Measurements from ENCODE around the gene FHDC1. TPM values are rescaled to one million over a fixed set of nuclear protein-coding genes. Genes with fewer than 3 reads are reported as not detected.

FHDC1 gene
- total RNA-seq, 2 donors from 2014 or later: 0.99 to 3.9 TPM

DNA sequence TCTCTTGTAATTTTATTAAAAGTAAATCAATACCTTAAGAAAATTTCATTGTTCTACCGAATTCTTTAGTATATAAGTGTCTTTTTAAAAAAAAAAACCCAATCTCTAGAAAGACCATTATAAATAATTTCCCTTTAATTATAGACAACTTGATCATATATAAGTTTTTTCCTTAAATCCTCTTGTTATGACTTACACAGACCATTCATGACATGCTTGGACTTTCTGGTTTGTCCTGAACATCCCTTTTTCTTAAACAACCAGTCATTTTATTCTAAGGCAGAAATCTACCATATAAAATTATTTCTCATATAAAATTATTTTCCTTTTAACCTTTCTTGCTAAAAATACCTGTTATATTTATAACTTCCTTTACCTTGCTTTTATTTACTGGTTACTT lies 15.4 kb upstream of the FHDC1 start:
- 44 to 54% methylated on average over 1 of the region's 1 CpG for WGBS, 2 donors
- DNase-seq (no peak), ATAC-seq (no peak)
- Histone ChIP-seq H3K27ac (no peak overlapping the region), H3K27me3 (no peaks in the 10 kb centered on the region), H3K4me1 (no peaks in the 10 kb centered on the region), H3K9me3 (no peaks in the 10 kb centered on the region), H3K4me3 (no peak overlapping the region), H3K36me3 (replicated peaks in 1 of 2; ENCODE audit: insufficient read depth in 1 of 2, low read depth in 2 of 2) (no peaks in the 10 kb centered on the region)
- no peak for TF ChIP-seq CTCF (IDR thresholded peaks at IDR 0.05)
- TF ChIP-seq POLR2A (IDR thresholded peaks at IDR 0.05): no peak
- intact Hi-C loops (cut with DNase I): no loop called here

DNA sequence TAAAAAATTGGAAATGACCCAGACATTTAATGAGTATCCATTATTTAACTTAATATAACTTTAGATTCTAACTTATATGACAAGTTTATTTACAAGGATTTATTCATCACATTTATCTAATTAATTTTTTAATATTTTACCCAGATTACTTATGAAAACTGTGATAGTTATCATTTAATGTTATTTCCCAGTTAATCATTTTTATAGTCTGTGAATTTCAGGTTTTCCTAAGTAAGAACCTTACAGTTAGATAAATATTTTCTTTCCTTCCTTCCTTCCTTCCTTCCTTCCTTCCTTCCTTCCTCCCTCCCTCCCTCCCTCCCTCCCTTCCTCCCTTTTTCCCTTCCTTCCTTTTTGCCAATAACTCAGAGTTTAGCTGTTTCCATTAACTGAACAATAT lies 14.8 kb upstream of the FHDC1 start:
- Histone ChIP-seq H3K9me3 (no peaks in the 10 kb centered on the region), H3K27me3 (no peaks in the 10 kb centered on the region), H3K36me3 (replicated peaks in 1 of 2; ENCODE audit: insufficient read depth in 1 of 2, low read depth in 2 of 2) (no peaks in the 10 kb centered on the region), H3K27ac (no peak overlapping the region), H3K4me3 (no peak overlapping the region), H3K4me1 (no peaks in the 10 kb centered on the region)
- ATAC-seq (no peak), DNase-seq (no peak)
- intact Hi-C loops (cut with DNase I): no loop called here
- TF ChIP-seq POLR2A (IDR thresholded peaks at IDR 0.05) (no peak), CTCF (IDR thresholded peaks at IDR 0.05) (no peak)

- Histone ChIP-seq H3K27me3 (no peaks in the 10 kb centered on the region), H3K27ac (no peak overlapping the region), H3K4me1 (peaks cover 4% of the 10 kb centered on the region), H3K4me3 (no peak overlapping the region), H3K36me3 (replicated peaks in 1 of 2; ENCODE audit: insufficient read depth in 1 of 2, low read depth in 2 of 2) (no peaks in the 10 kb centered on the region), H3K9me3 (no peaks in the 10 kb centered on the region)
- intact Hi-C loops (cut with DNase I): no loop called here
- WGBS, 2 donors: 94 to 100% methylated on average over 1 of the region's 1 CpG
- DNase-seq: no peak
- ATAC-seq: no peak
- no peak for TF ChIP-seq CTCF (IDR thresholded peaks at IDR 0.05)
- TF ChIP-seq POLR2A (IDR thresholded peaks at IDR 0.05): no peak
Observed at GRCh38 chr4:152925851-152926250, 10.3 kb upstream of the FHDC1 start.

DNA sequence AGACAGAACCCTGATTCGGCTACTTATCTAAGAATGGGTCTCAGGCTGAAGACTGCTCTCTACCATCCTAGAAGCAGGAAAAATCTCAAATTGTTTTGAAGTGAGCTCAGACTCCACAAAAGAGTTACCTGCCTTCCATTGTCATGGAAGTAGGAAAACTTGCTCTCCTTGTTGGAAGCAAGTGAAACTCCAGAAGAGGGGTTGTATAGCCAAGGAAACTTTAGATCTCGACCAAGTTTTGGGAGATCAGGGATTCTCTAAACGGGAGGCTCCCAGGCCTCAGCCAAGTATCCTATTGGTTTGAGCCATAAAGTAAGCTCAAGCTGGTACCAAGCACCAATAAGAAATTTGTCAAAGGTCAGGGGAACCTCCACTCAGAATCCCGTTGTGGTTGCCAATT lies 9.2 kb upstream of the FHDC1 start:
- Histone ChIP-seq H3K27ac (no peak overlapping the region), H3K27me3 (no peaks in the 10 kb centered on the region), H3K9me3 (no peaks in the 10 kb centered on the region), H3K4me1 (peaks cover 4% of the 10 kb centered on the region), H3K4me3 (no peak overlapping the region), H3K36me3 (replicated peaks in 1 of 2; ENCODE audit: insufficient read depth in 1 of 2, low read depth in 2 of 2) (no peaks in the 10 kb centered on the region)
- TF ChIP-seq POLR2A (IDR thresholded peaks at IDR 0.05) (no peak), CTCF (IDR thresholded peaks at IDR 0.05) (no peak)
- DNase-seq: no peak
- 89% methylated on average over 4 of the region's 4 CpGs for WGBS, 2 donors
- no peak for ATAC-seq
- intact Hi-C loops (cut with DNase I): no loop called here

DNA sequence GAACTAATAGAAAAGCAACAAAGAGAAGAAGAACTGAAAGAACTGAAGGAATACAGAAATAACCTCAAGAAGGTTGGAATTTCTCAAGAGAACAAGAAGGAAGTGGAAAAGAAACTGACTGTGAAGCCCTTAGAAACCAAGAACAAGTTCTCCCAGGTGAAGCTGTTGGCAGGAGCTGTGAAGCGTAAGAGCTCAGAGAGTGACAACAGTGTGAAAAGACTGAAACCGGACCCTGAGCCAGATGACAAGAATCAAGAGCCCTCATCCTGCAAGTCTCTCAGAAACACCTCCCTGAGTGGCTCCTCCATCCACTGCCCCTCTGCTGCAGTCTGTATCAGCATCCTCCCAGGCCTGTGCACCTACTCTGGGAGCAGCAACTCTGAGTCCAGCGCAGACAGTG lies 8.4 kb upstream of the FHDC1 start:
- Histone ChIP-seq H3K27ac (no peak overlapping the region), H3K36me3 (replicated peaks in 1 of 2; ENCODE audit: insufficient read depth in 1 of 2, low read depth in 2 of 2) (no peaks in the 10 kb centered on the region), H3K9me3 (no peaks in the 10 kb centered on the region), H3K4me3 (no peak overlapping the region), H3K27me3 (no peaks in the 10 kb centered on the region), H3K4me1 (peaks cover 4% of the 10 kb centered on the region)
- no peak for DNase-seq
- TF ChIP-seq CTCF (IDR thresholded peaks at IDR 0.05): no peak
- intact Hi-C loops (cut with DNase I): no loop called here
- no peak for ATAC-seq
- WGBS, 2 donors: 94 to 96% methylated on average over 3 of the region's 3 CpGs

All from body of pancreas (tissue), 4 donors.